ENCODE measurements around the gene POLN.

- TF ChIP-seq CTCF (IDR thresholded peaks at IDR 0.05) (no peak), POLR2A (IDR thresholded peaks at IDR 0.05) (no peak), POLR2AphosphoS5 (IDR thresholded peaks at IDR 0.05) (no peak)
These were observed 75.7 kb downstream of the POLN start for GRCh38 chr4:2166253-2166652.
